PFSK-1 (cell line): ENCODE data around the gene OPTC.

Source experiments
- FOXP2 ChIP-seq: optimal IDR thresholded peaks from 2 replicates; pipeline ENCODE3; 2011; ENCODE audit warnings: borderline replicate concordance, control low read depth, inconsistent platforms; ENCODE audit not compliant: insufficient read depth; ENCODE audit errors: extremely low read length, extremely low read depth
- POLR2AphosphoS5 ChIP-seq: IDR thresholded peaks from 2 replicates; pipeline ENCODE4 v1.6.1; 2012; ENCODE audit warnings: low read depth, mild to moderate bottlenecking, control low read depth, low read length, moderate library complexity
- REST ChIP-seq, 2 experiments: IDR thresholded peaks; 2 replicates each; pipeline versions ENCODE4 v1.6.1 to v1.8.0; 2011 to 2012; ENCODE audit warnings: low read depth in 2 of 2, low read length in 2 of 2, control low read depth in 1 of 2, inconsistent platforms in 1 of 2, mild to moderate bottlenecking in 1 of 2, moderate library complexity in 1 of 2; ENCODE audit not compliant: insufficient read depth in 1 of 2
- SIN3A ChIP-seq: IDR thresholded peaks from 2 replicates; pipeline ENCODE4 v1.6.1; 2012; ENCODE audit warnings: mild to moderate bottlenecking, low read length, moderate library complexity, borderline replicate concordance; ENCODE audit not compliant: insufficient read depth
- TAF1 ChIP-seq: IDR thresholded peaks from 2 replicates; pipeline ENCODE4 v1.6.1; 2012; ENCODE audit warnings: low read length, control low read depth, borderline replicate concordance; ENCODE audit not compliant: insufficient read depth

Gene OPTC

DNA sequence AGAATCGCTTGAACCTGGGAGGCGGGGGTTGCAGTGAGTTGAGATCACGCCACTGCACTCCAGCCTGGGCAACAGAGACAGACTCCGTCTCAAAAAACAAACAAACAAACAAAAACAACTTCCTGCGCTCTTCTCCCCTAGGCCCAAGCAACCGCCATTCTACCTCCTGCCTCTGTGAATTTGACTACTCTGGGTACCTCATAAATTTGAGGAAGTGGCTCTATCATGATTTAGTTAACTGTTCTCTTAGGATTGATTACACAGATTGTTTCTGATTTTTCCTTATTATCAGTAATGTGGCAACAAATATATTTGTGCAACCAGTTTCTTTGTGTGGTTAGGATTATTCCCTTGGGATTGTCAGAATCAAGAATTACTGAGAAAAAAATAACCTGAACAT is 29.7 kb downstream of the OPTC start:
- no peak for TF ChIP-seq POLR2AphosphoS5
- no peak for TF ChIP-seq TAF1
- no peak for TF ChIP-seq SIN3A
- no peak for TF ChIP-seq FOXP2
- TF ChIP-seq REST (IDR thresholded peaks at IDR 0.05; ENCODE audit: insufficient read depth in 1 of 2, low read depth in 2 of 2, low read length in 2 of 2): no peak

- TF ChIP-seq POLR2AphosphoS5 (no peak), REST (IDR thresholded peaks at IDR 0.05; ENCODE audit: insufficient read depth in 1 of 2, low read depth in 2 of 2, low read length in 2 of 2) (no peak), TAF1 (no peak), SIN3A (no peak), FOXP2 (no peak)
These were observed 30.2 kb downstream of the OPTC start for GRCh38 chr1:203524152-203524551.

DNA sequence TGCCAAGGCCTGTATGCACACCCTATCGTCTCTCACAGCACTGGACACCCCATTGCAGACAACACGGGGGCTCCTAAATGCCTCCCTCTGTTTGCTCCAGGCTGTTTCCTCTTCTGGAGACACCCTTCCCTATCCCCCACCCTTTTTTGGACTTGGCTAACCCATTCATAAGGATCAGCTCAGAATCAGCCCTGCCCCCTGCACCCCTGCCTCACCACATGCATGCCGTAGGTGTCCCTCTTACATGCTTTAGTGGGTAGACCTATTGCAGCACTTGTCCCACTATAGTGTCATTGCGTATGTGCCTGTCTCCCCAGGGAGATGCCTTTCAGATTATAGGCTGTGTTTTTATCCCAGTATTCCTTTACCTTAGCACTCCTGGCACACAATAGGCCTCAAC is 30.9 kb downstream of the OPTC start:
- TF ChIP-seq TAF1 (no peak), FOXP2 (no peak), POLR2AphosphoS5 (no peak), REST (IDR thresholded peaks at IDR 0.05; ENCODE audit: insufficient read depth in 1 of 2, low read depth in 2 of 2, low read length in 2 of 2) (no peak), SIN3A (no peak)

DNA sequence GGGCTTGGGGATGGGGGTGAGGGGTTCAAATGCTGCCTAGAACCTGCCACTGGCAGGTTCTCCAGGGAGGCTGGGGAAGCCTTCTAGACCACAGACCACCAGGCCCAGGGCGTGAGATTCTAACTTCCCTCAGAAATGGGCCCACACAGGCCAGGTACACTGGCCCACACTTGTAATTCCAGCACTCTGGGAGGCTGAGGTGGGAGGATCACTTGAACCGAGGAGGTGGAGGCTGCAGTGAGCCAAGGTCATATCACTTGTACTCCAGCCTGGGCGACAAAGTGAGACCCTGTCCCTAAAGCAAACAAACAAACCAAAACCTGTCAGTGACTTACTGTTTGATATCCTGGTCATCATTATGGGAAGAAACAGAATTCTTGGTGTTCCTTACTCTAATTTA is 31.7 kb downstream of the OPTC start:
- TF ChIP-seq POLR2AphosphoS5: no peak
- no peak for TF ChIP-seq FOXP2
- TF ChIP-seq TAF1: no peak
- no peak for TF ChIP-seq SIN3A
- no peak for TF ChIP-seq REST (IDR thresholded peaks at IDR 0.05; ENCODE audit: insufficient read depth in 1 of 2, low read depth in 2 of 2, low read length in 2 of 2)

- TF ChIP-seq SIN3A (no peak), REST (IDR thresholded peaks at IDR 0.05; ENCODE audit: insufficient read depth in 1 of 2, low read depth in 2 of 2, low read length in 2 of 2) (no peak)
These were observed 32.2 kb downstream of the OPTC start for GRCh38 chr1:203526130-203526529.
